Measurements from ENCODE around the gene FIG4.

- TF ChIP-seq CTCF (IDR thresholded peaks at IDR 0.05) (no peak), POLR2A (IDR thresholded peaks at IDR 0.05) (no peak)
These were observed 183.0 kb downstream of the FIG4 start for GRCh38 chr6:109874086-109874485.

Data from Peyer's patch (tissue), 4 donors.